WTC11 (cell line): ENCODE data around the gene CENPX. TPM values are rescaled to one million over a fixed set of nuclear protein-coding genes. Genes with fewer than 3 reads are reported as not detected.

Experiments
- ATAC-seq: fragments of 200-7000 bp; cut with Tn5 transposase; 2 replicates; pipeline ENCODE4 v1.10.0; 2021; ENCODE audit warnings: mild to moderate bottlenecking, moderate library complexity
- CTCF ChIA-PET: fragments of 300-600 bp; sonication (Branson Sonifier 250); formaldehyde crosslinking; loops from one replicate; lab custom pipeline; 2021; ENCODE audit warnings: antibody characterized with exemption; lab: Charles Lee
- POLR2A ChIA-PET: fragments of 350-600 bp; sonication (Branson Sonifier 250); formaldehyde crosslinking; loops from one replicate; lab custom pipeline; 2021; ENCODE audit warnings: antibody characterized with exemption; lab: Charles Lee
- DNase-seq: peaks from one replicate; pipeline ENCODE4 v3.0.0; 2021; ENCODE audit warnings: low spot score
- H3K27ac Mint-ChIP-seq: 2 replicates; pipeline ENCODE4 v1.8.0; 2021; ENCODE audit warnings: mixed read lengths
- H3K27me3 Mint-ChIP-seq: 2 replicates; pipeline ENCODE4 v1.8.0; 2021; ENCODE audit warnings: low read depth, mild to moderate bottlenecking, moderate library complexity, mixed read lengths
- H3K36me3 Mint-ChIP-seq: 2 replicates; pipeline ENCODE4 v1.8.0; 2021; ENCODE audit warnings: mixed read lengths
- H3K4me1 Mint-ChIP-seq: 2 replicates; pipeline ENCODE4 v1.8.0; 2022; ENCODE audit warnings: mixed read lengths
- H3K4me3 Mint-ChIP-seq: 2 replicates; pipeline ENCODE4 v1.8.0; 2021; ENCODE audit warnings: mild to moderate bottlenecking, moderate library complexity, mixed read lengths
- H3K9me3 Mint-ChIP-seq: 2 replicates; pipeline ENCODE4 v1.8.0; 2021; ENCODE audit warnings: mixed read lengths
- CREM ChIP-seq: sonication (generic); formaldehyde crosslinking; IDR thresholded peaks from 2 replicates; pipeline ENCODE4 v1.8.1; 2022; ENCODE audit warnings: mild to moderate bottlenecking, missing genetic modification reagents, moderate library complexity
- FOXJ3 ChIP-seq: sonication (generic); formaldehyde crosslinking; IDR thresholded peaks from 2 replicates; pipeline ENCODE4 v1.9.0; 2021; ENCODE audit warnings: missing genetic modification reagents, mild to moderate bottlenecking, borderline replicate concordance
- GABPB1 ChIP-seq: sonication (generic); formaldehyde crosslinking; IDR thresholded peaks from 2 replicates; pipeline ENCODE4 v1.8.1; 2023; ENCODE audit warnings: mild to moderate bottlenecking, missing genetic modification reagents
- HMGXB4 ChIP-seq: sonication (generic); formaldehyde crosslinking; IDR thresholded peaks from 2 replicates; pipeline ENCODE4 v1.8.1; 2023; ENCODE audit warnings: mild to moderate bottlenecking, moderate library complexity, missing genetic modification reagents
- IRF1 ChIP-seq: sonication (generic); formaldehyde crosslinking; IDR thresholded peaks from 2 replicates; pipeline ENCODE4 v1.8.0; 2023; ENCODE audit warnings: missing genetic modification reagents
- JAZF1 ChIP-seq: fragments of 250-450 bp; sonication (Bioruptor Pico); IDR thresholded peaks from 2 replicates; pipeline ENCODE4 v1.9.0; 2021; ENCODE audit warnings: moderate library complexity, mild to moderate bottlenecking, inconsistent platforms
- MAX ChIP-seq: sonication (generic); formaldehyde crosslinking; IDR thresholded peaks from 2 replicates; pipeline ENCODE4 v1.8.0; 2022; ENCODE audit warnings: mild to moderate bottlenecking, missing genetic modification reagents
- MXD4 ChIP-seq: fragments of 250-450 bp; sonication (Bioruptor Pico); IDR thresholded peaks from 2 replicates; pipeline ENCODE4 v1.8.0; 2021; ENCODE audit warnings: mild to moderate bottlenecking, moderate library complexity, borderline replicate concordance
- SP1 ChIP-seq: sonication (generic); formaldehyde crosslinking; conservative IDR thresholded peaks from 2 replicates; pipeline ENCODE4 v1.8.1; 2022; ENCODE audit warnings: missing genetic modification reagents
- TEAD4 ChIP-seq: sonication (generic); formaldehyde crosslinking; IDR thresholded peaks from 2 replicates; pipeline ENCODE4 v1.8.0; 2022; ENCODE audit warnings: mild to moderate bottlenecking, missing genetic modification reagents
- ZBTB43 ChIP-seq: sonication (generic); formaldehyde crosslinking; IDR thresholded peaks from 2 replicates; pipeline ENCODE4 v1.8.1; 2023; ENCODE audit warnings: mild to moderate bottlenecking, missing genetic modification reagents
- ZMAT4 ChIP-seq: fragments of 250-450 bp; sonication (Bioruptor Pico); IDR thresholded peaks from 2 replicates; pipeline ENCODE4 v1.9.0; 2021; ENCODE audit warnings: mild to moderate bottlenecking
- ZNF138 ChIP-seq: sonication (generic); formaldehyde crosslinking; conservative IDR thresholded peaks from 2 replicates; pipeline ENCODE4 v1.8.1; 2022; ENCODE audit warnings: mild to moderate bottlenecking, moderate library complexity, missing genetic modification reagents
- ZNF219 ChIP-seq: sonication (generic); formaldehyde crosslinking; IDR thresholded peaks from 2 replicates; pipeline ENCODE4 v1.8.0; 2023; ENCODE audit warnings: missing genetic modification reagents, mild to moderate bottlenecking, borderline replicate concordance
- ZNF232 ChIP-seq: sonication (generic); formaldehyde crosslinking; IDR thresholded peaks from 2 replicates; pipeline ENCODE4 v1.8.0; 2022; ENCODE audit warnings: mild to moderate bottlenecking, missing genetic modification reagents
- ZNF281 ChIP-seq: sonication (generic); formaldehyde crosslinking; IDR thresholded peaks from 2 replicates; pipeline ENCODE4 v1.8.0; 2023; ENCODE audit warnings: mild to moderate bottlenecking, missing genetic modification reagents
- ZNF396 ChIP-seq: fragments of 250-450 bp; sonication (Bioruptor Pico); IDR thresholded peaks from 2 replicates; pipeline ENCODE4 v1.8.0; 2021; ENCODE audit warnings: mild to moderate bottlenecking, moderate library complexity, borderline replicate concordance
- total RNA-seq: library from RNA; stranded (reverse); gene quantifications from 3 replicates; pipeline ENCODE4 v1.2.3, GENCODE V29; 2021
- TF ChIP-seq, protein P1 (sequence below): fragments of 250-450 bp; sonication (Bioruptor Pico); IDR thresholded peaks from 2 replicates; pipeline ENCODE4 v1.9.0; 2021; ENCODE audit warnings: mild to moderate bottlenecking, borderline replicate concordance
- TF ChIP-seq, protein P2 (sequence below): sonication (generic); formaldehyde crosslinking; IDR thresholded peaks from 2 replicates; pipeline ENCODE4 v1.8.1; 2022; ENCODE audit warnings: mild to moderate bottlenecking, moderate library complexity, missing genetic modification reagents

The CENPX gene
- total RNA-seq, 1 experiment from 2014 or later: 121 TPM

DNA sequence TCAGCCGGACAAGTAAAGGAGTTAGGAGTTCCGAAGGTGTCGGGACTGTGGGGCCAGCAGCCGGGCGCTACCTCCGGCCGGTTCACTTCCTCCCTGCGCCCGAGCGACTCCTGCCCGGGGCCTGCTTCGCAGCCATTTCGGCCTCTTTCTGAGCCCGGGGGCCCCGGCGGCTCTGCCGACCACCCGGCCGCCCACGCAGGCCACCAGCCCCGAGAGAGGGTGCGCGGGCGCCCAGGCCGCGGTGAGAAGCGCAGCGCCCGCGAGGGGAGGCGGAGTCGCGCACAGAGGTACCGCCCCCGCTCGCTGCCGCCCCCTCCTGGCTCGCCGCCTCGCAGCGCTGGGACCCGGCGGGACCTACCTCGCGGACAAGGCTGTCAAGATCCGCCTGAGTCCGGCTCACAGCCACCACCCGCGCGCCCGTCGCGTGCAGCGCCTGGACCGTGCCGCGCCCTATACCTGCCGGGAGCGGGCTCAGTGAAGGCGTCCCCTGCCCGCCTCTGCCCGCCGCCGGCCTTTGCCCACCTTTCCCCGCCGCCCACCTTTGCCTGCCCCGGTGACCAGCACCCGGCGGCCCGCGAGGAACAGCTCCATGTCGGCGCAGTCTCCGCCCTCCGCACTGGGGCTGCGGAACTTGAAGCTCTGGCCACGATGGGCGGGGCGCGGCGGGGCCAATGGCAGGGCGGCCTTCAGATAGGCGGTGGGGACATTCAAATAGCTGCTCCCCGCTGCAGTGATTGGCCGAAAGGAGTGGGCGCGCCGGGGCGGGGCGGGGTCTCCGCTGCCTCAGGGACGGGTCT is 14.6 kb upstream of the CENPX start, which contains the start of gene DCXR (continued):
- TF ChIP-seq, protein P1, sequence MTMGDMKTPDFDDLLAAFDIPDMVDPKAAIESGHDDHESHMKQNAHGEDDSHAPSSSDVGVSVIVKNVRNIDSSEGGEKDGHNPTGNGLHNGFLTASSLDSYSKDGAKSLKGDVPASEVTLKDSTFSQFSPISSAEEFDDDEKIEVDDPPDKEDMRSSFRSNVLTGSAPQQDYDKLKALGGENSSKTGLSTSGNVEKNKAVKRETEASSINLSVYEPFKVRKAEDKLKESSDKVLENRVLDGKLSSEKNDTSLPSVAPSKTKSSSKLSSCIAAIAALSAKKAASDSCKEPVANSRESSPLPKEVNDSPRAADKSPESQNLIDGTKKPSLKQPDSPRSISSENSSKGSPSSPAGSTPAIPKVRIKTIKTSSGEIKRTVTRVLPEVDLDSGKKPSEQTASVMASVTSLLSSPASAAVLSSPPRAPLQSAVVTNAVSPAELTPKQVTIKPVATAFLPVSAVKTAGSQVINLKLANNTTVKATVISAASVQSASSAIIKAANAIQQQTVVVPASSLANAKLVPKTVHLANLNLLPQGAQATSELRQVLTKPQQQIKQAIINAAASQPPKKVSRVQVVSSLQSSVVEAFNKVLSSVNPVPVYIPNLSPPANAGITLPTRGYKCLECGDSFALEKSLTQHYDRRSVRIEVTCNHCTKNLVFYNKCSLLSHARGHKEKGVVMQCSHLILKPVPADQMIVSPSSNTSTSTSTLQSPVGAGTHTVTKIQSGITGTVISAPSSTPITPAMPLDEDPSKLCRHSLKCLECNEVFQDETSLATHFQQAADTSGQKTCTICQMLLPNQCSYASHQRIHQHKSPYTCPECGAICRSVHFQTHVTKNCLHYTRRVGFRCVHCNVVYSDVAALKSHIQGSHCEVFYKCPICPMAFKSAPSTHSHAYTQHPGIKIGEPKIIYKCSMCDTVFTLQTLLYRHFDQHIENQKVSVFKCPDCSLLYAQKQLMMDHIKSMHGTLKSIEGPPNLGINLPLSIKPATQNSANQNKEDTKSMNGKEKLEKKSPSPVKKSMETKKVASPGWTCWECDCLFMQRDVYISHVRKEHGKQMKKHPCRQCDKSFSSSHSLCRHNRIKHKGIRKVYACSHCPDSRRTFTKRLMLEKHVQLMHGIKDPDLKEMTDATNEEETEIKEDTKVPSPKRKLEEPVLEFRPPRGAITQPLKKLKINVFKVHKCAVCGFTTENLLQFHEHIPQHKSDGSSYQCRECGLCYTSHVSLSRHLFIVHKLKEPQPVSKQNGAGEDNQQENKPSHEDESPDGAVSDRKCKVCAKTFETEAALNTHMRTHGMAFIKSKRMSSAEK: no peak
- TF ChIP-seq ZNF219 (no peak), GABPB1 (CRISPR knock-in tag) (peak; percentile 64), ZBTB43 (CRISPR knock-in tag) (0 out of 2 replicates have a peak, but pooled peaks have one; percentile 26), FOXJ3 (no peak), JAZF1 (no peak)
- TF ChIP-seq, protein P2, sequence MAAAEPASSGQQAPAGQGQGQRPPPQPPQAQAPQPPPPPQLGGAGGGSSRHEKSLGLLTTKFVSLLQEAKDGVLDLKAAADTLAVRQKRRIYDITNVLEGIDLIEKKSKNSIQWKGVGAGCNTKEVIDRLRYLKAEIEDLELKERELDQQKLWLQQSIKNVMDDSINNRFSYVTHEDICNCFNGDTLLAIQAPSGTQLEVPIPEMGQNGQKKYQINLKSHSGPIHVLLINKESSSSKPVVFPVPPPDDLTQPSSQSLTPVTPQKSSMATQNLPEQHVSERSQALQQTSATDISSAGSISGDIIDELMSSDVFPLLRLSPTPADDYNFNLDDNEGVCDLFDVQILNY (CRISPR knock-in tag): peak; percentile 80; the same call in 1 of the 2 replicates

DNA sequence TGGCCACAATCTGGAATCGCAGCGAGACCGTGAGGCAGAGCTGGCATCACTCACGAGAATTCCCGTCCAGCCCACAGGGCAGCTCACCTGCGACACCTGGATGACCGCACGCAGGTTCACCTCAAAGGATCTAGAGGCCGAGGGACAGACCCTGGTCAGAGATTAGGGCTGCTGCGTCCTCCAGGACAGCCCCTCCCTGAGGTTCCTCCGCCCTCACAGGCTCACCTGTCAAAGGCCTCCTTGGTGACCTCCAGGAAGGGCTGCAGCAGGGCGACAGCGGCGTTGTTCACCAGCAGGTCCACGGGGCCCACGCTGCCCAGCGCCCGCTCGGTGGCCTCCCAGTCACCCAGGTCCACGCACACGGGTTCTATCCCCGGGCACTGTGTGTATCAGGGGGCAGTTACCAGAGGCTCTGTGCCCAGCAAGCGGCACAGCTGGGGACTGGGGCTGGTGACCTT is 14.0 kb upstream of the CENPX start:
- DNase-seq (no peak), ATAC-seq (no peak)
- ChIA-PET CTCF (interaction anchor here (1.0 to 1.5 kb wide), 2 partner anchors 45 to 117 kb away, joined by 3 read pairs; no protein-coding TSS in a partner anchor), POLR2A (interaction anchor here (1.4 kb wide), 1 partner anchor 15 kb away, joined by 6 read pairs; the partner anchor contains the start of genes GPS1 and RFNG)
- 0 out of 2 replicates have a peak, but pooled peaks cover 6% of the 10 kb centered on the region for H3K36me3 Mint-ChIP-seq
- H3K4me1 Mint-ChIP-seq: peaks cover 31% of the 10 kb centered on the region
- TF ChIP-seq GABPB1 (CRISPR knock-in tag): no peak
- no peak for TF ChIP-seq ZNF232 (CRISPR knock-in tag)
- no peak for TF ChIP-seq MXD4 (CRISPR knock-in tag)
- no peak for TF ChIP-seq ZBTB43 (CRISPR knock-in tag)
- no peak for TF ChIP-seq TEAD4 (CRISPR knock-in tag)
- TF ChIP-seq SP1 (CRISPR knock-in tag): no peak
- no peak for TF ChIP-seq IRF1 (CRISPR knock-in tag)
- no peak for TF ChIP-seq ZMAT4 (CRISPR knock-in tag)
- TF ChIP-seq MAX (CRISPR knock-in tag): no peak
- no peak for TF ChIP-seq ZNF138 (CRISPR knock-in tag)
- no peak for TF ChIP-seq HMGXB4
- no peak; the same call in 1 of the 2 replicates for TF ChIP-seq ZNF281 (CRISPR knock-in tag)
- no peak for TF ChIP-seq ZNF396 (CRISPR knock-in tag)
- no peak for TF ChIP-seq CREM (CRISPR knock-in tag)
- peak overlapping the region; percentile 75 for H3K4me3 Mint-ChIP-seq
- peaks cover 10% of the 10 kb centered on the region for H3K27me3 Mint-ChIP-seq
- no peaks in the 10 kb centered on the region for H3K9me3 Mint-ChIP-seq
- H3K27ac Mint-ChIP-seq: no peak overlapping the region
